Trophoblast cell (in vitro differentiated cells and primary cell): ENCODE measurements around the gene COX6A1.
"Not testable (repeated sequence)": the region's sequence is repeated elsewhere in the genome, so short reads cannot be mapped to it uniquely, and the experiment has no call there.

Experiments used
- DNase-seq, 2 donors: peaks; one replicate each; pipeline ENCODE4 v3.0.0-alpha.2; 2016
- H2AFZ ChIP-seq: 2 replicates; pipeline ENCODE4 v1.6.1; 2013; ENCODE audit warnings: low read length, moderate library complexity, mild to moderate bottlenecking; ENCODE audit not compliant: insufficient read depth, poor library complexity
- H2AK5ac ChIP-seq: 2 replicates; pipeline ENCODE4 v1.6.1; 2013; ENCODE audit warnings: mild to moderate bottlenecking, low read length
- H2BK120ac ChIP-seq: 2 replicates; pipeline ENCODE4 v1.6.1; 2013; ENCODE audit warnings: low read length, mild to moderate bottlenecking, moderate library complexity; ENCODE audit not compliant: insufficient read depth, poor library complexity
- H2BK12ac ChIP-seq: 2 replicates; pipeline ENCODE4 v1.6.1; 2013; ENCODE audit warnings: mild to moderate bottlenecking, low read length, moderate library complexity
- H2BK5ac ChIP-seq: 2 replicates; pipeline ENCODE4 v1.6.1; 2013; ENCODE audit warnings: low read length, low read depth, moderate library complexity, mild to moderate bottlenecking; ENCODE audit not compliant: poor library complexity
- H3K14ac ChIP-seq: 2 replicates; pipeline ENCODE4 v1.6.1; 2013; ENCODE audit warnings: mild to moderate bottlenecking, low read length
- H3K18ac ChIP-seq: 2 replicates; pipeline ENCODE4 v1.6.1; 2013; ENCODE audit warnings: mild to moderate bottlenecking, low read length
- H3K23ac ChIP-seq: 2 replicates; pipeline ENCODE4 v1.6.1; 2013; ENCODE audit warnings: low read length
- H3K27ac ChIP-seq: 2 replicates; pipeline ENCODE4 v1.5.1; 2013; ENCODE audit warnings: low read depth, mild to moderate bottlenecking, inconsistent platforms, low read length, moderate library complexity
- H3K27me3 ChIP-seq: 2 replicates; pipeline ENCODE4 v1.6.1; 2013; ENCODE audit warnings: inconsistent platforms, mild to moderate bottlenecking, low read length, moderate library complexity; ENCODE audit not compliant: insufficient read depth
- H3K36me3 ChIP-seq, 2 experiments: 1 replicate in 1 of 2; 2 replicates in 1 of 2; pipeline ENCODE4 v1.6.1; 2013; ENCODE audit warnings: low read length in 2 of 2, mild to moderate bottlenecking in 2 of 2, moderate library complexity in 1 of 2; ENCODE audit not compliant: insufficient read depth in 2 of 2, control insufficient read depth in 1 of 2
- H3K4ac ChIP-seq: 2 replicates; pipeline ENCODE4 v1.6.1; 2013; ENCODE audit warnings: low read depth, mild to moderate bottlenecking, low read length, moderate library complexity
- H3K4me1 ChIP-seq, 2 experiments: 1 replicate in 1 of 2; 2 replicates in 1 of 2; pipeline ENCODE4 v1.6.1; 2013; ENCODE audit warnings: low read length in 2 of 2, mild to moderate bottlenecking in 2 of 2, moderate library complexity in 1 of 2; ENCODE audit not compliant: insufficient read depth in 2 of 2, control insufficient read depth in 1 of 2
- H3K4me2 ChIP-seq: 2 replicates; pipeline ENCODE4 v1.6.1; 2013; ENCODE audit warnings: inconsistent platforms, mild to moderate bottlenecking, low read length, moderate library complexity
- H3K4me3 ChIP-seq: 2 replicates; pipeline ENCODE4 v1.5.1; 2013; ENCODE audit warnings: mild to moderate bottlenecking, low read depth, low read length, inconsistent platforms
- H3K79me1 ChIP-seq: one replicate; pipeline ENCODE4 v1.6.1; 2013; ENCODE audit warnings: low read length
- H3K79me2 ChIP-seq: 2 replicates; pipeline ENCODE4 v1.6.1; 2013; ENCODE audit warnings: low read length, mild to moderate bottlenecking; ENCODE audit not compliant: control insufficient read depth, insufficient read depth, poor library complexity
- H3K9ac ChIP-seq: 2 replicates; pipeline ENCODE4 v1.6.1; 2013; ENCODE audit warnings: mild to moderate bottlenecking, low read length
- H3K9me3 ChIP-seq: 2 replicates; pipeline ENCODE4 v1.6.1; 2013; ENCODE audit warnings: low read depth, mild to moderate bottlenecking, control low read depth, inconsistent platforms, low read length; ENCODE audit not compliant: insufficient read depth
- H4K12ac ChIP-seq: 2 replicates; pipeline ENCODE4 v1.6.1; 2013; ENCODE audit warnings: low read depth, mild to moderate bottlenecking, low read length, moderate library complexity
- H4K8ac ChIP-seq: 2 replicates; pipeline ENCODE4 v1.6.1; 2013; ENCODE audit warnings: low read depth, mild to moderate bottlenecking, low read length, moderate library complexity
- H4K91ac ChIP-seq: one replicate; pipeline ENCODE4 v1.6.1; 2013; ENCODE audit warnings: low read depth, mild to moderate bottlenecking, low read length, moderate library complexity
- WGBS: extraction: QIAGEN DNeasy Blood & Tissue Kit; methylation state at CpG from one replicate; pipeline ENCODE4 v1.1.7; 2013; ENCODE audit warnings: missing lambda C conversion rate; ENCODE audit not compliant: insufficient read length, insufficient coverage; ENCODE audit errors: extremely low coverage; 5-methylcytosine and 5-hydroxymethylcytosine counted together

Gene COX6A1

DNA sequence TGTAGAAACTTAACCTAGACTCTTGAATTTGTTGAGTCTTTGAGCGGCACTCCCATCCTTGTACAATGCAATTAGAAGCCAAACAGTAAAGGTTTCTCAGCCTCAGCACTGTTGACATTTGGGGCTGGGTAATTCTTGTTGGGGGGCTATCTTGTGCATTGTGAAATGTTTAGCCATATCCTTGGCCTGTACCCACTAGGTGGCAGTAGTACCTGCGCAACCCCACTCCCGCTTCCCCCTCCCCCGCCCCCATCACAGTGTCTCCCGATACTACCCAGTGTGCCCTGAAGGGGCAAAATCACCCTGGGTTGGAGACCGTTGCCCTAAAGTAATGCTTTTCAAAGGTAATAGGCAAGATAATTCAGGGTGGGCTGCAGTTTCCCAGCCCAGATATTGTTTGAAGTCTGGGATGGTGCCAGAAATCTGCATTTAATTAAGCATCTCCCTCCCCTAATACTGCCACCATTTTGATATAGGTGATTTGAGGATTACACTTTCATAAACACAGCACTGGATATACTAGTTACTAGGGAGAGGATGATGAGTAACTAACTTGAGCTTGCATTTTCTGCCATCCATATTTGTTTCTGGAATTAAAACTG lies 1.8 kb downstream of the COX6A1 start:
- Histone ChIP-seq H3K4me2 (peak overlapping the region; percentile 48), H2BK120ac (no peak overlapping the region), H3K27ac (no peak overlapping the region), H3K14ac (no peak overlapping the region), H2AK5ac (no peak overlapping the region), H3K79me1 (peaks cover 5% of the 10 kb centered on the region), H3K27me3 (no peaks in the 10 kb centered on the region), H3K18ac (no peak overlapping the region), H2BK12ac (no peak overlapping the region), H3K23ac (no peak overlapping the region), H3K4ac (no peak overlapping the region), H2AFZ (no peak overlapping the region), H3K4me1 (peaks cover 2 to 8% of the 10 kb centered on the region in 2 experiments), H3K9me3 (no peaks in the 10 kb centered on the region), H3K4me3 (no peak overlapping the region), H4K8ac (no peak overlapping the region), H3K79me2 (peaks cover 8% of the 10 kb centered on the region), H2BK5ac (no peak overlapping the region), H3K9ac (no peak overlapping the region), H3K36me3 (peaks cover 13 to 27% of the 10 kb centered on the region in 2 experiments), H4K12ac (no peak overlapping the region), H4K91ac (no peak overlapping the region)
- DNase-seq, result peak in 1 of 2 donors; percentile 50
- WGBS, result no CpG with 5 or more reads among the region's 6 CpGs

DNA sequence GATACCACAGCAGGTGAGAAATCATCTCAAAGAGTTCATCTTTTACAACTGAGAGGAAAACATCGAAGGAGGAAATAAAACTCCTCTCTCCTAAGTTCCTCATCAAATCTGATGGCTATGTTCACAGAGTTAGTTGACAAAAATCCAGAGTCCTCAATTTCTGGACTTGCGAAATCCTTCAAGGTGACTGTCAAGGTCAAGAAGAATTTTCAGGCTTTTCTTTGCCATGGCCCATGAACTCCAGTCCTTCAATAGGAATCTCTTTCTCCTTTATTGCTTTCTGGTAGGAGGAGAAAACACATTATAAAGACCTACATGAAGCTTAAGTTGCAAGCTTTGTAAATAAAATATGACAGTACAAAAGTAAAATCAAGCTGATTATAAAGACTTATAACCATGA lies 6.8 kb downstream of the COX6A1 start:
- Histone ChIP-seq H2BK120ac (no peak overlapping the region), H3K4me2 (no peak overlapping the region), H3K4me3 (no peak overlapping the region), H3K4me1 (peaks cover 4 to 6% of the 10 kb centered on the region in 2 experiments), H3K4ac (no peak overlapping the region), H3K36me3 (peaks cover 11 to 36% of the 10 kb centered on the region in 2 experiments), H3K79me1 (peaks cover 7% of the 10 kb centered on the region), H4K8ac (no peak overlapping the region), H3K9ac (no peak overlapping the region), H3K14ac (no peak overlapping the region), H3K18ac (no peak overlapping the region), H2BK12ac (no peak overlapping the region), H4K91ac (no peak overlapping the region), H3K23ac (no peak overlapping the region), H3K27ac (no peak overlapping the region), H3K79me2 (peaks cover 12% of the 10 kb centered on the region), H2AK5ac (no peak overlapping the region), H2AFZ (no peak overlapping the region), H2BK5ac (no peak overlapping the region), H4K12ac (no peak overlapping the region), H3K27me3 (no peaks in the 10 kb centered on the region), H3K9me3 (no peaks in the 10 kb centered on the region)
- WGBS, result no CpG with 5 or more reads among the region's 2 CpGs
- DNase-seq, result no peak

DNA sequence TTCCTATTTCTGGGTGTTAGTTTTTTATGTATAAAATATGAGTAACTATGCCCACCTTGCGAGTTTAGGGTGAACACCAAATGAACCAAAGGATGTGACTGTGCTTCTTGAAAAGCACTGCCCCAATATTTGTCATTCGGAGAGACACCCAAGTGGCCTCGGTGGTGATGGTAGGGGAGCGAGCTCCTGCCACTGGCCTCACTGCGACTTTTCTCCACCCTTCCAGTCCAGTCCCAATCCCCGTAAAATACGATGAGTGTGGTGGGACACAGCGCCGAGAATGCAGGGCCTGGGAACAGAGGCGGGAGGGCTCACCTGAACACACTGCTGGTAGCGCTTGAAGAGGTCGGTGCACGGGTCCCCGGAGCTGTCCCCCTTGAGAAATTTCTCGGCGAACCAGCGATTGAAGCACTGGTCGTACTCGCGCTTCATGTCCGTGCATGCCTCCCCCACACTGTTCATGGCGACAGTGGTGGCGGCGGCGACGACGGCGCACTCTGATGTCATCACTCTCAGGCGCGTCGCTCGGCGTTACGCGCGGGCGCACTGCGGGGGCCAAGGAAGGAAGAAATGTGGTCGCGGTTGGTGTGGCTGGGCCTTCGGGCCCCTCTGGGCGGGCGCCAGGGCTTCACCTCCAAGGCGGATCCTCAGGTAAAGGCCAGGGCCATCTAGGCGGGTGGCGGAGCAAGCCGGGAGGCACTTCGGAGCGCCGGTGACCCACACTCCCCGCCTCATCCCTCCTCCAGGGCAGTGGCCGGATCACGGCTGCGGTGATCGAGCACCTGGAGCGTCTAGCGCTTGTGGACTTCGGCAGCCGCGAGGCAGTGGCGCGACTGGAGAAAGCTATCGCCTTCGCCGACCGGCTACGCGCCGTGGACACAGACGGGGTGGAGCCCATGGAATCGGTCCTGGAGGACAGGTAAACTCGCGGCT lies 8.3 kb downstream of the COX6A1 start, which contains the start of the genes GATC and TRIAP1:
GATC (plus strand) TSS at position 534 of the 933 bp plus-strand sequence; CDS start at position 571, 37 bp downstream.
TRIAP1 (minus strand) TSS at position 474 of the 933 bp plus-strand sequence; CDS start at position 462, 12 bp downstream.
- Histone ChIP-seq H3K27me3 (no peaks in the 10 kb centered on the region), H3K79me2 (peaks cover 12% of the 10 kb centered on the region), H3K27ac (peak within 1 kb of the TSS; percentile 52), H3K79me1 (peaks cover 7% of the 10 kb centered on the region), H2BK120ac (peak within 1 kb of the TSS; percentile 60), H4K12ac (peak within 1 kb of the TSS; percentile 85), H3K9me3 (no peaks in the 10 kb centered on the region), H3K36me3 (peaks cover 7 to 29% of the 10 kb centered on the region in 2 experiments), H3K4me3 (peak within 1 kb of the TSS; percentile 83), H4K8ac (peak within 1 kb of the TSS; percentile 93), H2AK5ac (peak within 1 kb of the TSS; percentile 28), H3K23ac (no peak within 1 kb of the TSS), H3K4me1 (peaks cover 4 to 6% of the 10 kb centered on the region in 2 experiments), H4K91ac (peak within 1 kb of the TSS; percentile 65), H3K4me2 (peak within 1 kb of the TSS; percentile 81), H3K18ac (peak within 1 kb of the TSS; percentile 62), H2BK12ac (peak within 1 kb of the TSS; percentile 2), H3K4ac (peak within 1 kb of the TSS; percentile 91), H2AFZ (peak within 1 kb of the TSS; percentile 84), H3K9ac (peak within 1 kb of the TSS; percentile 83), H2BK5ac (peak within 1 kb of the TSS; percentile 92), H3K14ac (peak within 1 kb of the TSS; percentile 81)
- WGBS, result no CpG with 5 or more reads among the region's 73 CpGs
- DNase-seq, result peak; percentile 67 to 90

DNA sequence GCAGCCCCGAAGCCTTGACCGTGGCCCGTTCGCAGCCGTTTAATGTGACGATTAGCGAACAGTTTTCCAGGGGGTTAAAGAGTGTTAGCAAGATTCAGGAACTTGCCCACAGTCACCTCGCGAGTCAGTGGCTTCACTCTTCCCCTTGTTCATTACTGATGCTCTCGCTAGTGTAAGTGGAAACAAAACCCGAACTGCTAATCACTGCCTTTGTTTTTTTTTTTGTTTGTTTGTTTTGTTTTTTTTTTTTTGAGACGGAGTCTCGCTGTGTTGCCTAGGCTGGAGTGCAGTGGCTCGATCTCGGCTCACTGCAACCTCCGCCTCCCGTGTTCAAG lies 8.9 kb downstream of the COX6A1 start:
- peak overlapping the region; percentile 81 for H3K4ac ChIP-seq
- peak overlapping the region; percentile 62 for H3K18ac ChIP-seq
- H3K4me1 ChIP-seq, H2BK120ac ChIP-seq, H3K23ac ChIP-seq, DNase-seq, H2BK12ac ChIP-seq, H3K27me3 ChIP-seq, H3K79me1 ChIP-seq, H3K9me3 ChIP-seq, H2AK5ac ChIP-seq: not testable (repeated sequence)
- H2BK5ac ChIP-seq, result peak overlapping the region; percentile 42
- peak overlapping the region; percentile 85 for H4K12ac ChIP-seq
- peaks cover 12% of the 10 kb centered on the region for H3K79me2 ChIP-seq
- H3K9ac ChIP-seq, result peak overlapping the region; percentile 80
- peak overlapping the region; percentile 93 for H4K8ac ChIP-seq
- H3K4me3 ChIP-seq, result peak overlapping the region; percentile 83
- no CpG with 5 or more reads among the region's 17 CpGs for WGBS
- H4K91ac ChIP-seq, result peak overlapping the region; percentile 60
- H3K36me3 ChIP-seq, result peaks cover 5 to 27% of the 10 kb centered on the region in 2 experiments
- peak overlapping the region; percentile 17 for H2AFZ ChIP-seq
- H3K27ac ChIP-seq, result peak overlapping the region; percentile 20
- peak overlapping the region; percentile 81 for H3K4me2 ChIP-seq
- peak overlapping the region; percentile 81 for H3K14ac ChIP-seq
